SK-N-SH (cell line): Measurements from ENCODE around the gene IPPK.

Experiments used
- CTCF ChIP-seq: fragments of 200-600 bp; sonication (generic); IDR thresholded peaks from 2 replicates; pipeline ENCODE4 v1.6.1; 2017; ENCODE audit warnings: antibody characterized with exemption, mild to moderate bottlenecking, moderate library complexity
- EP300 ChIP-seq, 2 experiments: IDR thresholded peaks; 2 replicates each; pipeline versions ENCODE4 v1.4.0 to v1.6.1; 2012; ENCODE audit warnings: borderline replicate concordance in 1 of 2, low read depth in 1 of 2, low read length in 1 of 2
- GABPA ChIP-seq: IDR thresholded peaks from 2 replicates; pipeline ENCODE4 v1.4.0; 2012; ENCODE audit warnings: low read depth, mild to moderate bottlenecking
- IRF3 ChIP-seq: fragments of 150-350 bp; IDR thresholded peaks from 2 replicates; pipeline ENCODE4 v1.6.1; 2016; ENCODE audit warnings: mild to moderate bottlenecking, low read depth, low read length
- SIN3A ChIP-seq: IDR thresholded peaks from 2 replicates; pipeline ENCODE4 v1.6.1; 2012; ENCODE audit warnings: low read depth, mild to moderate bottlenecking, low read length, moderate library complexity, borderline replicate concordance
- USF2 ChIP-seq: fragments of 150-350 bp; IDR thresholded peaks from 2 replicates; pipeline ENCODE4 v1.6.1; 2017; ENCODE audit warnings: antibody characterized with exemption, low read length, low read depth, borderline replicate concordance
- ZBTB33 ChIP-seq: IDR thresholded peaks from 2 replicates; pipeline ENCODE4 v1.4.0; 2012; ENCODE audit warnings: low read depth, borderline replicate concordance

GRCh38 chr9:92617195-92617813, 52.6 kb downstream of the IPPK start:
- no peak for TF ChIP-seq CTCF
- no peak for TF ChIP-seq EP300 (IDR thresholded peaks at IDR 0.05; ENCODE audit: borderline replicate concordance in 1 of 2, low read depth in 1 of 2, low read length in 1 of 2)
- no peak for TF ChIP-seq USF2
- TF ChIP-seq IRF3: no peak
- TF ChIP-seq SIN3A: no peak
- TF ChIP-seq GABPA: no peak
- no peak for TF ChIP-seq ZBTB33
